Measurements from ENCODE around the gene ZNF778.

DNA sequence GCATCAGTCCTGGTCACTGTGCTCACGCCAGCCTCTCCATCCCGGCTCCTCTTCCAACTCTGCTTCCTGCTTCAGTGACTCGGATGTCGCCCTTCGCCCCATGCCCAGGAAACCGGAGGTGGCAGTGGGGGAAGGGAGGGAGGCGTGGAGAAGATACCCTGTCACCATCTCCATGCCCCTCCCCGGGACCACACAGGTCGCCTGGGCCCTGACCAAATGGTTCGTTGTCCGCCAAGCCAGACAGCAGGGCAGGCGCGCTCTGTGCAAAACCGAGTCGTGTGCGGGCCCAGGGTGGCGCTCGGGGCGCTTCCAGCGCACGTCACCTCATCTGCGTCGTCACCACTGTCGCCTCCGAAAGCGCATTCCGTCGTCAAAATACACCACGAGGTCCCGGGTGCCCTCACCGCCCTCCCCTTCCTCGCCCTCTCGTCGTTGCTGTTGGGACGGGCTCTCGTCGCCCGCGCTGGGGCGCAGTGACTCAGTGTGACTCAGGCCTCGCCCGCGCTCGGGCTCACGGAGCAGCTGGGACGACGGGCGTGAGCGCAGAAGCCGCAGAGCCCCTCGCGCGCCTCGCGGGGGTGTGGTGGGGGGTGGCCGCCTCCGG is 39.2 kb downstream of the ZNF778 start:
- no peak for TF ChIP-seq SIN3B (IDR thresholded peaks at IDR 0.05; ENCODE audit: low read length)
- no peak for TF ChIP-seq NR1H2 (CRISPR knock-in tag; IDR thresholded peaks at IDR 0.05; ENCODE audit: borderline replicate concordance, low read depth)
- no peak for TF ChIP-seq CTCF (CRISPR knock-in tag; IDR thresholded peaks at IDR 0.05)
- TF ChIP-seq, protein P1, sequence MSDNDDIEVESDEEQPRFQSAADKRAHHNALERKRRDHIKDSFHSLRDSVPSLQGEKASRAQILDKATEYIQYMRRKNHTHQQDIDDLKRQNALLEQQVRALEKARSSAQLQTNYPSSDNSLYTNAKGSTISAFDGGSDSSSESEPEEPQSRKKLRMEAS (IDR thresholded peaks at IDR 0.05) = no peak
- TF ChIP-seq ETV6 (CRISPR knock-in tag; conservative IDR thresholded peaks at IDR 0.05) = no peak
- no peak for TF ChIP-seq ZFP90 (CRISPR knock-in tag; IDR thresholded peaks at IDR 0.05; ENCODE audit: borderline replicate concordance)
- no peak for TF ChIP-seq POLR2A (IDR thresholded peaks at IDR 0.05; ENCODE audit: insufficient read depth in 1 of 2, low read depth in 2 of 2, low read length in 2 of 2)
- TF ChIP-seq XBP1 (CRISPR knock-in tag; IDR thresholded peaks at IDR 0.05) = no peak
- TF ChIP-seq, protein P2, sequence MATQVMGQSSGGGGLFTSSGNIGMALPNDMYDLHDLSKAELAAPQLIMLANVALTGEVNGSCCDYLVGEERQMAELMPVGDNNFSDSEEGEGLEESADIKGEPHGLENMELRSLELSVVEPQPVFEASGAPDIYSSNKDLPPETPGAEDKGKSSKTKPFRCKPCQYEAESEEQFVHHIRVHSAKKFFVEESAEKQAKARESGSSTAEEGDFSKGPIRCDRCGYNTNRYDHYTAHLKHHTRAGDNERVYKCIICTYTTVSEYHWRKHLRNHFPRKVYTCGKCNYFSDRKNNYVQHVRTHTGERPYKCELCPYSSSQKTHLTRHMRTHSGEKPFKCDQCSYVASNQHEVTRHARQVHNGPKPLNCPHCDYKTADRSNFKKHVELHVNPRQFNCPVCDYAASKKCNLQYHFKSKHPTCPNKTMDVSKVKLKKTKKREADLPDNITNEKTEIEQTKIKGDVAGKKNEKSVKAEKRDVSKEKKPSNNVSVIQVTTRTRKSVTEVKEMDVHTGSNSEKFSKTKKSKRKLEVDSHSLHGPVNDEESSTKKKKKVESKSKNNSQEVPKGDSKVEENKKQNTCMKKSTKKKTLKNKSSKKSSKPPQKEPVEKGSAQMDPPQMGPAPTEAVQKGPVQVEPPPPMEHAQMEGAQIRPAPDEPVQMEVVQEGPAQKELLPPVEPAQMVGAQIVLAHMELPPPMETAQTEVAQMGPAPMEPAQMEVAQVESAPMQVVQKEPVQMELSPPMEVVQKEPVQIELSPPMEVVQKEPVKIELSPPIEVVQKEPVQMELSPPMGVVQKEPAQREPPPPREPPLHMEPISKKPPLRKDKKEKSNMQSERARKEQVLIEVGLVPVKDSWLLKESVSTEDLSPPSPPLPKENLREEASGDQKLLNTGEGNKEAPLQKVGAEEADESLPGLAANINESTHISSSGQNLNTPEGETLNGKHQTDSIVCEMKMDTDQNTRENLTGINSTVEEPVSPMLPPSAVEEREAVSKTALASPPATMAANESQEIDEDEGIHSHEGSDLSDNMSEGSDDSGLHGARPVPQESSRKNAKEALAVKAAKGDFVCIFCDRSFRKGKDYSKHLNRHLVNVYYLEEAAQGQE (IDR thresholded peaks at IDR 0.05; ENCODE audit: borderline replicate concordance in 1 of 2, low read depth in 1 of 2, low read length in 2 of 2) = no peak
- TF ChIP-seq, protein P3, sequence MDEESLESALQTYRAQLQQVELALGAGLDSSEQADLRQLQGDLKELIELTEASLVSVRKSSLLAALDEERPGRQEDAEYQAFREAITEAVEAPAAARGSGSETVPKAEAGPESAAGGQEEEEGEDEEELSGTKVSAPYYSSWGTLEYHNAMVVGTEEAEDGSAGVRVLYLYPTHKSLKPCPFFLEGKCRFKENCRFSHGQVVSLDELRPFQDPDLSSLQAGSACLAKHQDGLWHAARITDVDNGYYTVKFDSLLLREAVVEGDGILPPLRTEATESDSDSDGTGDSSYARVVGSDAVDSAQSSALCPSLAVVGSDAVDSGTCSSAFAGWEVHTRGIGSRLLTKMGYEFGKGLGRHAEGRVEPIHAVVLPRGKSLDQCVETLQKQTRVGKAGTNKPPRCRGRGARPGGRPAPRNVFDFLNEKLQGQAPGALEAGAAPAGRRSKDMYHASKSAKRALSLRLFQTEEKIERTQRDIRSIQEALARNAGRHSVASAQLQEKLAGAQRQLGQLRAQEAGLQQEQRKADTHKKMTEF (CRISPR knock-in tag; IDR thresholded peaks at IDR 0.05) = no peak

All from HepG2 (cell line).